ENCODE measurements around the gene CDT1.

CDT1 gene

GRCh38 chr16:88809676-88810165, 6.1 kb downstream of the CDT1 start:
- Histone ChIP-seq H3K27me3 (ENCODE audit: control insufficient read depth in 1 of 2, insufficient read depth in 2 of 2, low read length in 2 of 2) (peaks cover 0 to 2% of the 10 kb centered on the region in 2 donors), H3K9me3 (ENCODE audit: low read length) (no peaks in the 10 kb centered on the region), H3K9ac (ENCODE audit: low read length) (no peak overlapping the region), H3K4me1 (ENCODE audit: insufficient read depth, low read length) (peaks cover 13% of the 10 kb centered on the region), H3K4me3 (ENCODE audit: low read depth in 1 of 2, low read length in 2 of 2) (peak overlapping the region in 1 of 2 donors; percentile 75), H3K36me3 (ENCODE audit: insufficient read depth, low read length) (no peaks in the 10 kb centered on the region), H3K27ac (ENCODE audit: low read depth, low read length) (no peak overlapping the region)

GRCh38 chr16:88810166-88810911, 6.8 kb downstream of the CDT1 start:
- Histone ChIP-seq H3K27ac (ENCODE audit: low read depth, low read length) (peak overlapping the region; percentile 89), H3K4me3 (ENCODE audit: low read depth in 1 of 2, low read length in 2 of 2) (peak overlapping the region; percentile 75 to 77), H3K9ac (ENCODE audit: low read length) (peak overlapping the region; percentile 24), H3K9me3 (ENCODE audit: low read length) (no peaks in the 10 kb centered on the region), H3K36me3 (ENCODE audit: insufficient read depth, low read length) (no peaks in the 10 kb centered on the region), H3K4me1 (ENCODE audit: insufficient read depth, low read length) (peaks cover 13% of the 10 kb centered on the region), H3K27me3 (ENCODE audit: control insufficient read depth in 1 of 2, insufficient read depth in 2 of 2, low read length in 2 of 2) (no peaks in the 10 kb centered on the region)

GRCh38 chr16:88810912-88811768, 7.6 kb downstream of the CDT1 start:
- peaks cover 13% of the 10 kb centered on the region for H3K4me1 ChIP-seq (ENCODE audit: insufficient read depth, low read length)
- H3K9me3 ChIP-seq (ENCODE audit: low read length): no peaks in the 10 kb centered on the region
- H3K36me3 ChIP-seq (ENCODE audit: insufficient read depth, low read length): no peaks in the 10 kb centered on the region
- H3K27me3 ChIP-seq (ENCODE audit: control insufficient read depth in 1 of 2, insufficient read depth in 2 of 2, low read length in 2 of 2): no peaks in the 10 kb centered on the region
- H3K27ac ChIP-seq (ENCODE audit: low read depth, low read length): peak overlapping the region; percentile 89
- H3K4me3 ChIP-seq (ENCODE audit: low read depth in 1 of 2, low read length in 2 of 2): peak overlapping the region; percentile 75 to 77
- peak overlapping the region; percentile 24 for H3K9ac ChIP-seq (ENCODE audit: low read length)

- no peaks in the 10 kb centered on the region for H3K36me3 ChIP-seq (ENCODE audit: insufficient read depth, low read length)
- no peaks in the 10 kb centered on the region for H3K27me3 ChIP-seq (ENCODE audit: control insufficient read depth in 1 of 2, insufficient read depth in 2 of 2, low read length in 2 of 2)
- H3K9ac ChIP-seq (ENCODE audit: low read length): peak within 1 kb of the TSS; percentile 24
- H3K27ac ChIP-seq (ENCODE audit: low read depth, low read length): peak within 1 kb of the TSS; percentile 89
- H3K4me1 ChIP-seq (ENCODE audit: insufficient read depth, low read length): peaks cover 13% of the 10 kb centered on the region
- H3K4me3 ChIP-seq (ENCODE audit: low read depth in 1 of 2, low read length in 2 of 2): peak within 1 kb of the TSS; percentile 75 to 77
- no peaks in the 10 kb centered on the region for H3K9me3 ChIP-seq (ENCODE audit: low read length)
These were observed 8.4 kb downstream of the CDT1 start, which contains the start of gene APRT for GRCh38 chr16:88811769-88812512. Gene APRT, minus strand, starts transcription at chr16:88811928. Its CDS starts 29 bp downstream, at chr16:88811899.

GRCh38 chr16:88812513-88813268, 9.1 kb downstream of the CDT1 start:
- Histone ChIP-seq H3K36me3 (ENCODE audit: insufficient read depth, low read length) (no peaks in the 10 kb centered on the region), H3K9ac (ENCODE audit: low read length) (no peak overlapping the region), H3K27ac (ENCODE audit: low read depth, low read length) (peak overlapping the region; percentile 89), H3K27me3 (ENCODE audit: control insufficient read depth in 1 of 2, insufficient read depth in 2 of 2, low read length in 2 of 2) (no peaks in the 10 kb centered on the region), H3K4me3 (ENCODE audit: low read depth in 1 of 2, low read length in 2 of 2) (peak overlapping the region; percentile 75 to 77), H3K9me3 (ENCODE audit: low read length) (no peaks in the 10 kb centered on the region), H3K4me1 (ENCODE audit: insufficient read depth, low read length) (peaks cover 13% of the 10 kb centered on the region)

GRCh38 chr16:88813269-88814143, 9.9 kb downstream of the CDT1 start:
- Histone ChIP-seq H3K36me3 (ENCODE audit: insufficient read depth, low read length) (no peaks in the 10 kb centered on the region), H3K27ac (ENCODE audit: low read depth, low read length) (no peak overlapping the region), H3K9me3 (ENCODE audit: low read length) (no peaks in the 10 kb centered on the region), H3K4me1 (ENCODE audit: insufficient read depth, low read length) (peaks cover 13% of the 10 kb centered on the region), H3K9ac (ENCODE audit: low read length) (no peak overlapping the region), H3K27me3 (ENCODE audit: control insufficient read depth in 1 of 2, insufficient read depth in 2 of 2, low read length in 2 of 2) (no peaks in the 10 kb centered on the region), H3K4me3 (ENCODE audit: low read depth in 1 of 2, low read length in 2 of 2) (no peak overlapping the region)

- Histone ChIP-seq H3K4me1 (ENCODE audit: insufficient read depth, low read length) (peaks cover 13% of the 10 kb centered on the region), H3K27me3 (ENCODE audit: control insufficient read depth in 1 of 2, insufficient read depth in 2 of 2, low read length in 2 of 2) (no peaks in the 10 kb centered on the region), H3K4me3 (ENCODE audit: low read depth in 1 of 2, low read length in 2 of 2) (no peak overlapping the region), H3K9me3 (ENCODE audit: low read length) (no peaks in the 10 kb centered on the region), H3K9ac (ENCODE audit: low read length) (no peak overlapping the region), H3K36me3 (ENCODE audit: insufficient read depth, low read length) (no peaks in the 10 kb centered on the region), H3K27ac (ENCODE audit: low read depth, low read length) (no peak overlapping the region)
These were observed 10.5 kb downstream of the CDT1 start for GRCh38 chr16:88814144-88814502.

GRCh38 chr16:88815227-88815626, 11.6 kb downstream of the CDT1 start:
- Histone ChIP-seq H3K4me1 (ENCODE audit: insufficient read depth, low read length) (peaks cover 9% of the 10 kb centered on the region), H3K9me3 (ENCODE audit: low read length) (no peaks in the 10 kb centered on the region), H3K36me3 (ENCODE audit: insufficient read depth, low read length) (no peaks in the 10 kb centered on the region), H3K27ac (ENCODE audit: low read depth, low read length) (no peak overlapping the region), H3K27me3 (ENCODE audit: control insufficient read depth in 1 of 2, insufficient read depth in 2 of 2, low read length in 2 of 2) (no peaks in the 10 kb centered on the region), H3K4me3 (ENCODE audit: low read depth in 1 of 2, low read length in 2 of 2) (no peak overlapping the region), H3K9ac (ENCODE audit: low read length) (no peak overlapping the region)

GRCh38 chr16:88815901-88816589, 12.5 kb downstream of the CDT1 start:
- H3K4me3 ChIP-seq (ENCODE audit: low read depth in 1 of 2, low read length in 2 of 2): no peak overlapping the region
- peaks cover under 1% of the 10 kb centered on the region for H3K4me1 ChIP-seq (ENCODE audit: insufficient read depth, low read length)
- H3K27ac ChIP-seq (ENCODE audit: low read depth, low read length): no peak overlapping the region
- H3K27me3 ChIP-seq (ENCODE audit: control insufficient read depth in 1 of 2, insufficient read depth in 2 of 2, low read length in 2 of 2): no peaks in the 10 kb centered on the region
- H3K9me3 ChIP-seq (ENCODE audit: low read length): no peaks in the 10 kb centered on the region
- no peak overlapping the region for H3K9ac ChIP-seq (ENCODE audit: low read length)
- no peaks in the 10 kb centered on the region for H3K36me3 ChIP-seq (ENCODE audit: insufficient read depth, low read length)
